HG02973 (cell line): Measurements from ENCODE around the gene EFEMP2.
"Not testable (repeated sequence)": the region's sequence is repeated elsewhere in the genome, so short reads cannot be mapped to it uniquely, and the experiment has no call there.

Experiments used
- ATAC-seq: cut with Tn5 transposase; IDR thresholded peaks from one replicate; pipeline ENCODE4 v1.9.1; 2021; ENCODE audit warnings: moderate library complexity; ENCODE audit not compliant: unreplicated experiment

The EFEMP2 gene

DNA sequence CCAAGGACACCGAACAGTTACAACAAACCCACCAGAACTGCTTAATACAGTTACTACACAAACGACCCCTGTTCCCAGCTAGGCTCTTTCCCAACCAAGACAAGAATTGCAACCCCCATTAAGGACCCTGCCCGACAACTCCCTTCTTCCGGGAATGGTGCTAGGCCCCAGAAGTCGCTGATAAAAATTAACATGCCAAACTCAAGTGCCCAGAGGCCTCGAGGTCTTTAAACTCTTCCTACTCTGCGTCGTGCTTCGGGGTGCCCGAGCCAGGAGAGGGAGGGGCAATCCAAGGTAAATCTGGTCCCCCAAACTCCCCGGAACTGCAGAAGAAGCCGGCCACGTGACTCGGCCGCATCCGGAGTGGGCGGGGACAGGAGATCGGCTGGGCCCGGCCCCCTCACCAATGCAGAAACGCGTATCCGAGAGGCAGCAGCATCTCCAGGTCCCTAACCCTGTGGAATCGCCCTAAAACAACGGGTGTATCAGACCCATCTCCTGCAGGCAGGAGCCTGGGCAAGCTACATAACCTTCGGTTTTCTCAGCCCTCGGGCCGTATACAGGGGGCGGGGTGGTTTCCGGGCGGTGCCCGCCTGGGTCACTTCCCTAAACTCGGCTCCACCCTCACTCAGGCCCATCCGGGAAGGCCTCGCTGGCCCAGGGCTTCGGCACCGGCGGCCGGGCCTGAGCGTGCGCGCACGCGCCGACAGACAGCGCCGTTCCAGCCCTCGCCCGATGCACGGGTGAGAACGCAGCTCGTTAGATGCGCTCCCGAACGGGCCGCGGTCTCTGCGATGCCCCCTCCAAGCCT is 15.7 kb downstream of the EFEMP2 start:
- peak; percentile 22 for ATAC-seq

DNA sequence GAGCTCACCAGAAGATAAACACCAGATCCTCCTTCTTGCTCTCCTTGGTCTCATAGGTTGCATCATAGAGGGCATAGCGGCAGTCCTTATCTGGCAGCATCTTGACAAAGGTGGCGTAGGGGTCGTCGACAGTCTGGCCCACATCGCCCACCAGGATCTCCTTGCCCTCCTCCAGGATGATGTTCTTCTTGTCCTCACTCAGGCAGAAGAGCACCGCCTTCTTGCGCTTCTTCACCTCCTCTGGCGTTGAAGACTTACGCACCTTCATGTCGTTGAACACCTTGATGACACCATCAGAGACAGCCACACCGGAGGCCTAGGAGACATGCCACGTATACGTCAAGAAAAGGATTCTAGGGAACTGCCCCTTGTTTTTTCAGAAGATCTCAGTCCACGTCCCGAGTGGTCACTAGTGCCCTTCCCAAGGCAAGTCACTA is 16.7 kb downstream of the EFEMP2 start:
- no peak for ATAC-seq

DNA sequence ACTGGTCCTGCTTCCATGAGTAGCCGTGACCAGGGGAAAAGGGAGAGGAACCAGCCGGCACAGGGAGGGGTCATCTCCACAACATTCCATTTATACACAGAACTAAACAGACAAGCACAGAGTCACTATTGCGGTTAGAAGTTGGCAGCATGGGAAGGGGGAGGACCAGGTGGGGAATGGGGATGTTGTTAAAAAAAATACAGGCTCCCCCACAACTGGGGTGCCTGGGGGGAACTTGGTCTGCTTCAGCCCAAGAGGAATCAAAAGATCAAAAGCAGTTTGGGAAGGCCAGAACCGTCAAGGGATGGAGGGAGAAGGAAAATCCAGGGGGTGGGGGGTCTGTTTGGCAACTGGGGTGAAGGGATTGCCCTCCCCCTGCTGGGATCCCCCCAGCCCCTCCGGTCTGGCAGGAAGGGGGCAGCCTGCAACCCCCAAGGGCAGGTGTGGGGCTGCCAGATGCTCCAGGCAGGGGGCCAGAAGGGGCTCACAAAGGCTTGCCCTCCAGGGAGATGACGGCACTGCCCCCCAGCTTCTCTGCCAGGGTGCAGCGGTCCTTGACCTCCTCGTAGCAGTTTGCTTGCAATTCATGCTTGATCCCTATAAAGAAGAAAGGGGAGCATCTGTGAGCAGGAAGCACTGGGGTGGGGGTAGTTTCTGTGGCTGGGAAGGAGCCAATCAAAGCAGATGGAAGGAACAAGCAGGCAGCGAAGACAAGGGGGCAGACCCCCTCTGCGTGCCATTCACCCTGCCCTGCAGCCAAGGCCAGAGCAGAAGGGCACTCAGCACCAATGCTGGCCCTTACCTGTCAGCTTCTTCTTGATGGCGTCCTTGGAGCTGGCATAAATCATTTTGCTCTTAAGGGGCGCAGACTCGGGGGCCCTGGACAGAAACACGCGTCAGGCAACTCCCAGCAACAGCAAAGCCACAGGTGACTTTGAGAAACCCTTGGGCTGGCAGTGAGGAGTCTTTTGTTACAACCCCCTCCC is 17.5 kb downstream of the EFEMP2 start:
- ATAC-seq, result no peak

DNA sequence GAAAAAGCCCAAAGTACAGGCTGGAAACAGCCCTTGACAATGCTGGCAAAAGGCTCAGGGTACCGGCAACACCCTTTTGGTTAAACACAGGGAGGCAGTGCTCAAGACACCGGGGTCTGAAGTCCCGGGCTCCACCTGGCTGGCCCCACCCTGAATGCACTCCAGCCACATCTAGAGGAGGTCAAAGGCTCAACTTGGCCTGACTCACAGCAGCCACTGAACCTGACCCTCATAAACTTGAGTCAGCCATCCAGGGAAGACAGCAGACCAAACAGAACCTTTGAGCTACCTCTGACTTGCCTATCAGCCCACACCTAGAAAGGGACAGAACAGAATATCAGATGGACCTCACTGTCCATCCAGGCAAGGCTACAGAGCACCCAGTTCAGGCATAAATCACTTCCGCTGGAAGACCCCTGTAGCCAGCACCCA is 18.4 kb downstream of the EFEMP2 start:
- ATAC-seq, result no peak

DNA sequence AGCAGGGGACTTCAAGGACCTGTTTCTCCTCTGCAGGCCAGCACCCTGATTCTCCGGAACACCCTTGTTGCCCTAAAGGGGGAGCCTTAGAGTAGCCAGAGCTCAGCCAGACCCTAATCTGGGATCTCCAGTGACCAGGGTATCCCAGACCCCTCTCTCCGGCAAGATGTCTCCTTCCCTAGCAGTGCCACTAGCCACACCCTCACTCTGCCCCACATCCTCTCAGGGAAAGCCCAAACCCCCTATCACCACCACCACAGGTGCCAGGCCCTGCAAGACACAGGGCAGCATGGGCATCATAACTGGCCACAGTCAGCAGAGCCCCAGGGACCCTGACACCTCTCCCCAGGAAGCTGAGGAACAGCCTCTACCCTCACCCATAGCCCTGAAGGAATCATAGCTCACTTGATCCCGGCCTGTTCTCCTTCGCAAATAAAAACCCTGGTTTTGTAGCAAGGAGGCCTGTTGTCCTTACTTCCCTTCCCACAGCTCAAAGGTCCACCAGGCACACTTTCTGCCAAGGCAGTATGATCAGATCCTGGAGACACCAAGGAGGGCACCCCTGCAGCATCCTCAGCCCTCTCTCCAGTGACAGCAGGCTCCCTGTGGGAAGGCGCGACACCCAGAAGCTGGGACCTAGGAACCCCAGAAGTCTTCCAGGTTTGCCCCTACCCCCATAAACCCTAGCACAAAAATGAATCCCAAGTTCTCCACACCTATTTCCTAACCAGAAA is 19.2 kb downstream of the EFEMP2 start:
- ATAC-seq, result no peak

DNA sequence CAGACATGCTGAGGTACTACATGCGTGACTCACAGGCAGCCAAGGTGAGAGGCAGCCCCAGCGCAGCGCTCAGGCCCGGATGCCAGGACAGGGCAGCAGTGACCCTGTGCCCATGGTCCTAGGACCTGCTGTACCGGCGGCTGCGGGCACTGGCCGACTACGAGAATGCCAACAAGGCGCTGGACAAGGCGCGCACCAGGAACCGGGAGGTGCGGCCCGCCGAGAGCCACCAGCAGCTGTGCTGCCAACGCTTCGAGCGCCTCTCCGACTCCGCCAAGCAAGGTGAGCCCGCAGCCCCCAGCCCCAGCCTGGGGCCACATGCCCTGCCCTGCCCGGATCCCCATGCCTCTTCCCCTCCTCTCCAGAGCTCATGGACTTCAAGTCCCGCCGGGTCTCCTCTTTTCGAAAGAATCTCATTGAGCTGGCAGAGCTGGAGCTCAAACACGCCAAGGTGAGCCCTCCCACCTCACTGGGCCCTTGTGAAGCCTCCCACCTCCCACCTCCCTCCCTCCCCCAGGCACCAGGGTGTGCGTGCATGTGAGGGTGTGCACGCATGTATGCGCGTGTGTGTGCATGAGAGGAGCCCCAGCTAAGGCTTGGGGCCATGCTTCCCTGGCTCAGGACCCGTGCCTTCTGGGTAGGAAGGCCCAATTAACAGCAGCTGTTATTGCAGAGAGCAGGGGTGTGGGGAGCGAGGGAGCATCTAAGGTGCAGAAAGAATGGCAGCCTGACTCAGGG is 19.9 kb downstream of the EFEMP2 start:
- ATAC-seq, result no peak

DNA sequence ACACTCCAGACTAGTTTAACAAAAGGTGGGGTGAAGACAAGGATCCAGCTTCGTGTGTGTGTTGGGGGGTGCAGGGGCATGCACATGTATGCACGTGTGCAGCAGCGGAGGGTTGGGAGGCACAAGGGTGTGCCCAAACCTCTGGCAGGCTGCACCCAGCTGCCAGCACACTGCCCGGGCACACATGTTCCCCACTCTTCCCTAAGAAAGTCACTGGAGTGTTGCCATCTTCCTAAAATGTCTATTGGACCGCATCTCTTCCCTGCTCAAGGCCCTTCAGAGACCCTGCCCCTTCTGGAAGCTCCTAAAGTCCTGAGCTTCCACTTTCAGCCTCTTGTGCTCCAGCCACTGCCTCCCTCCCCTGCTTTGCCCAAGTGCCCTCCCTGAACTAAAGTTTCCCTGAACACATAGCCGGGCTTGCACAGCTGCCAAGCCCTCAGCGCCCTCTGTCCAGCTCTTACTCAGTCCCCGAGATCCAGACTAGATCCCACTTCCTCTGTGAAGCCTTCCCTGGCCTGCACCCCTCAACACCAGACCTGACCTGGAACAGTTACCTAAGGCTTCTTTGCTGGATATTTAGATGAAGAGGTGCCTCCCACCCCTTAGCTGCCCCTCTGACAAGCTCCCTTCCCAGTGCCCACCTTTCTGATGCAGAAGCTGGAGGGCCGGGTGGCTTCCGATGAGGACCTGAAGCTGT is 20.6 kb downstream of the EFEMP2 start:
- ATAC-seq, result no peak

DNA sequence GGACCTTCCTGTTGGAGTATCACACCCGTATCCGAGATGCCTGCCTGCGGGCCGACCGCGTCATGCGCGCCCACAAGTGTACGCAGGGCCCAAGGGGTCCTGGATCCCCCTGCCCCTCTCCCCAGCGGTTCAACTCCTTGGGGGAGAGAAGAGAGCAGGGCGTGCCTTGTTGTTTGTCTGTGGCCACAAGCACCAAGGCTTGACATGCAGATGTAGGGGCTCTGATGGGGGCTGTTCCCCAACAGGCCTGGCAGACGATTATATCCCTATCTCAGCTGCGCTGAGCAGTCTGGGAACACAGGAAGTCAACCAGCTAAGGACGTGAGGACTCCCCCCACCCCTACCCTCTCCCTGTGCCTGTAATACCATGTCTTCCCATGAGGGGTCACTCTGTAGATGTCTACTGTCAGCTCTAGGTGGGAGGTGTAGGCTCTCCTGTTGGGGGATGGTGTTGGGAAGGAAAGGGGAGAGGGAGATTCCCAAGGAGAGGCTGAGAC is 21.5 kb downstream of the EFEMP2 start:
- ATAC-seq, result no peak

DNA sequence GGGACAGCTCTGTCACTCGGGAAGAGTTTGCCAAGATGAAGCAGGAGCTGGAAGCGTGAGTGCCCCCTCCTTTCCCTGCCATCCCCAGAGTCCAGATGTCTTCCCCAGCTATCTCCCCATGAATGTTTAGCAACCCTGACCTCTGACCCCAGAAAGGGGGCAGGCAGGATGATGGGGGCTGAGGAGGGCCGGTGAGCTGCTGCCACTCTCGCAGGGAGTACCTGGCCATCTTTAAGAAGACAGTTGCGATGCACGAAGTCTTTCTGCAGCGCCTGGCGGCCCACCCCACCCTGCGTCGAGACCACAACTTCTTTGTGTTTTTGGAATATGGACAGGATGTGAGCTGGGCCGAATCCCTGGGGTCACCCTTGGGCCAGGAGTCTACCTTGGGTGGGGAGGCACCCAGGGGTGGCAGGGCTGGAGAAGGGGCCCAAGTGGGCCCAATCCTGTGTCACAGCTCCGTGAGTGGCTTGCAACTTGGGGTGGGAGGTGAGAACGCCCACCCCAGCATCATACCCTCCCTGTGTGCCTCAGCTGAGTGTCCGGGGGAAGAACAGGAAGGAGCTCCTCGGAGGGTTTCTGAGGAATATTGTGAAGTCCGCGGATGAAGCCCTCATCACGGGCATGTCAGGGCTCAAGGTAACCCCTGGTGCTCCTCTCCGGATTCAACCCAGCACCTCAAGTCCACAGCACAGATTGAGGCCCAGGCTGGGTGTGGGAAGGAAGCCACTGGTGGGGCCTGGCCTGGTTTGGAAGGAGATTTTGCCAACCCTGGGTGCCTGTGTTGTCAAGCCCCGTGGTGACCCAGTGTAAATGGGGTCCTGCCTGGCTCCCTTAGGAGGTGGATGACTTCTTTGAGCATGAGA is 22.1 kb downstream of the EFEMP2 start:
- no peak for ATAC-seq

DNA sequence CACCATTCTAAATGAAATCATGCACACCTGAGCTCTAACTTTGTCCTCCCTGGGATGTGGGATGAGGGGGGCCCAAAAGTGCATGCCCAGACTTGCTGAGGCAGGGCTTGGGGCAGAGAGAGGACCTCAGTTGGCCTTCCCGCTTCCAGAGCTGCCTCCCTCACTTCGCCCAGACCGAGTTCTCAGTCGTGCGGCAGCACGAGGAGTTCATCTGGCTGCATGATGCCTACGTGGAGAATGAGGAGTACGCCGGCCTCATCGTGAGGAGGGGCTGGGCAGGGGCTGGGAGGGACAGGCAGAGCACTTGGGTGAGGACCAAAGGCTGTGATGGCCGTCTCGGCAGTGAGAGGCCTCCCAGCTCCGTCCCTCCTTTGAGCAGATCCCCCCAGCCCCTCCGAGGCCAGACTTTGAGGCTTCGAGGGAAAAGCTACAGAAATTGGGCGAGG is 22.8 kb downstream of the EFEMP2 start:
- ATAC-seq, result no peak

DNA sequence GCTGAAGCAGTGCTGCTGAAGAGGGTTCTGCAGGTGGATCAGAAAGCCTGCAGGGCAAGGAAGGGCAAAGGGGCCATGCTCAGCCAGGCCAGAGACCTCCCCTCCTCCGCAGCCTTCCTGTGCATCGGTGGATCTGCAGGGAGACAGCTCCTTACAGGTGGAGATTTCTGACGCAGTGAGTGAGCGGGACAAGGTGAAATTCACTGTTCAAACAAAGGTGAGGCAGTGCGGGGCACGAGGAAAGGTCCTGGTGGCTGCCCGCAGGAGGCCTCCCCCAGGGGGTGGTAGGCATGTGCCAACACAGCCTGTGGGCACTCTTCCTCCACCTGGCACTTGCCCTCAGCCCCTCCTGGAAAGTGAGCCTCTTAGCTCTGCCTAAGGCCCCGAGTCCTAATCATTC is 23.2 kb downstream of the EFEMP2 start:
- ATAC-seq, result no peak

DNA sequence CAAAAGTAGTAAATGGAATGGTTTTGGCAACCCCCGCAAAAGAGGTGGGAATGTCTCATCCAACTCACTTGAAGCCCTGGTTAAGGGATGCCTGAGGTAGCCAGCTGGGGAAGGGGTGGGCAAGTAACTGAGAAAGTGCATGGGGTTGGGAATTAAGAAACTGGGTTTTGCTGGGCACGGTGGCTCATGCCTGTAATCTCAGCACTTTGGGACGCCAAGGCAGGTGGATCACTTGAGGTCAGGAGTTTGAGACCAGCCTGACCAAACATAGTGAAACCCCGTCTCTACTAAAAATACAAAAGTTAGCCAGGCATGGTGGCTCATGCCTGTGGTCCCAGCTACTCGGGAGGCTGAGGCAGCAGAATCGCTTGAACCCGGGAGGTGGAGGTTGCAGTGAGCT is 23.9 kb downstream of the EFEMP2 start:
- ATAC-seq, result not testable (repeated sequence)

DNA sequence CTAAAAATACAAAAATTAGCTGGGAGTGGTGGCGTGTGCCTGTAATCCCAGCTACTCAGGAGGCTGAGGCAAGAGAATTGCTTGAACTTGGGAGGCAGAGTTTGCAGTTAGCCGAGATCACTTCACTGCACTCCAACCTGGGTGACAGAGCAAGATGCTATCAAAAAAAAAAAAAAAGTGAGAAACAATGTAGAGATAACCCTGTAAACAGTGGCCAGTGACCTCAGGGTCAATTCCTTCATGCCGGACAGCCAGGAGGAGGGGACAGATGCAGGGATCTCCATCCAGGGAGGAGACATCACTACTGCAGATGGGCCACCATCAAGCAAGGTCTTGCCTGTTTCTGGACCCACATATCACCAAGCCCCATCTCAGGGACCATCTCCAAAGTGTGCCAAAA is 24.9 kb downstream of the EFEMP2 start:
- ATAC-seq, result no peak

DNA sequence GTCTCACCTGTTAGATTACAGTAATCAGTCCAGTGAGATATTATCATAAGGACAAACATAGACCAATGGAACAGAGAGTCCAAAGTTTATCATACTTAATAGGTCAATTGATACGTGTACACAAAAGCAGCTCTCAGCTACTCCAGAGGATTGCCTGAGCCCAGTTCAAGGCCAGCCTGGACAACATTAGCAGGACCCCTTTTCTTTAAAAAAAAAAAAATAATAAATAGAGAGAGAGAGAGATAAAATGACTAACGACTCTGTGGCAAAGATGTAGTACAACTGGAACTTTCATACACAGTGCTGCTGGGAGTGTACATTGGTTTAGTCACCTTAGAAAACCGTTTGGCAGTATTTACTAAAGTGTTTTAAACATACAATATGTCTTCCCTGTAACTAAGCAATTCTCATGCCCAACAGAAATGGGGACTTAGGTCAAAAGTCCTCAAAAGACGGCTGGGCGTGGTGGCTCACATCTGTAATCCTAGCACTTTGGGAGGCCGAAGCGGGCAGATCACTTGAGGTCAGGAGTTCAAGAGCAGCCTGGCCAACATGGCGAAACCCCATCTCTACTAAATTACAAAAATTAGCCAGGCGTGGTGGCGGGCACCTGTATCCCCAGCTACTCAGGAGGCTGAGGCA is 28.2 kb downstream of the EFEMP2 start:
- no peak for ATAC-seq

DNA sequence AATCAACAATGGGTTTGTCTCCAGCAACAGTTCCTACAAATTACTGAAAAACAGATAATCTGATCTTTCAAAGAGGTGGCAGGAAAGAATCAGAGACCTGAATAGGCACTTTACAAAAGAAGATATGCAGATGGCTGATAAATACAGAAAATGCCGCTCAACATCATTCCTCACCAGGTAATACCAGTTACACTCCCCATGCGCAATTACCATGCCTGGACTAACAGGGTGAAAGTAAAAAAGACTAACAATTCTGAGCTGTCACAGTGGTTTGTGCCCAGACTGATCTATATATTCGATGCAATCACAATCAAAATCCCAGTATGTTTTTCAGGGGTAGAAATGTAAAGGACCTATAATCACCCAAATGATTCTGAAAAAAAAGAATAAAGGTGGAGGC is 28.8 kb downstream of the EFEMP2 start:
- ATAC-seq, result no peak

DNA sequence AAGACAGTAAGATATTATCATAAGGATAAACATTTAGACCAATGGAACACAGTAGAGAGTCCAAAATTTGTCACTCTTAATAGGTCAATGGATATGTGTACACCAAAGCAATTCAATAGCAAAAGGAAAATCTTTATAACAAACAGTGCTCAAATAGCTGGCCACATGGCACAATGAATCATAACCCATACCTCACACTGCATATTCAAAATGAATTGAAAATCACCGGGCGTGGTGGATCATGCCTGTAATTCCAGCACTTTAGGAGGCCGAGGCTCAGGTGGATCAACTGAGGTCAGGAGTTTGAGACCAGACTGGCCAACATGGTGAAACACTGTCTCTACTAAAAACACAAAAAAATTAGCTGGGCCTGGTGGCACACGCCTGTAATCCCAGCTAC is 30.5 kb downstream of the EFEMP2 start:
- ATAC-seq, result no peak

DNA sequence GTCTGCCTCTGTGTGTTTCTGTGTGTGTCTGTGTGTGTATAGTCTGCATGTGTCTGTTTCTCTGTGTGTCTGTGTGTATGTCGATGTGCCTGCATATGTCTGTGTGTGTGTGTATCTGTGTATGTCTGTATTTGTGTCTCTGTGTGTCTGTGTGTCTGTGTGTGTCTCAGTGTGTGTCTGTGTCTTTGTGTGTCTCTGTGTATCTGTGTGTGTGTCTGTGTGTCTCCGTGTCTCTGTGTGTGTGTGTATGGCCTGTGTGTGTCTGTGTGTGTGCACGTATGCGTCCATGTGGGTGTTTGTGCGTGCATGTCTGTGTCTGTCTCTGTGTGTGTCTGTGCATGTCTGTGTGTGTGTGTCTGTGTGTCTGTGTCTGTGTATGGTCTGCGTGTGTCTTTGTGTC is 38.4 kb downstream of the EFEMP2 start:
- no peak for ATAC-seq
